ENCODE data around the gene BBS2.

DNA sequence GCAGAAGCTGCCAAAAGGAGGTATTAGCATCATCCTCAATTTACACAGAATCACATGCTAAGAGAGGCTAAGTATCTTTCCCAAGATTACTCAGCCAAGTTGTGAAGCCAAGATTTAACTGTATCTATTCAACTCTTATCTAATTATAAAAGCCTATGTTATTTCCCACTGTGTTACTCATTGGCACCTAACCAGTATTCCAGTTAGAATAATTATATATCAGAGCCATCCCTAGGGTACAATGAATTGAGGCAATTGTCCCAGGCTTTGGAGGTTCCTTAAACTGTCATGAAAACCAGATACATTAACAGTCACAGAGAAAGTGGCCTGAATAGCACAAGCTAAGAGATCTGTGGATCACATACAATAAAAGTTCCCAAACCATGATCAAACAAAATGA is 83.6 kb downstream of the BBS2 start:
- TF ChIP-seq CTCF (IDR thresholded peaks at IDR 0.05; ENCODE audit: poor library complexity, severe bottlenecking) (no peak), RAD21 (conservative IDR thresholded peaks at IDR 0.05) (no peak), TAF1 (IDR thresholded peaks at IDR 0.05; ENCODE audit: low read depth) (no peak), EP300 (conservative IDR thresholded peaks at IDR 0.05; ENCODE audit: poor library complexity, severe bottlenecking) (no peak), POLR2AphosphoS5 (IDR thresholded peaks at IDR 0.05) (no peak), EZH2 (IDR thresholded peaks at IDR 0.05; ENCODE audit: borderline replicate concordance, insufficient read depth, low read length, poor library complexity, severe bottlenecking) (no peak), MXI1 (conservative IDR thresholded peaks at IDR 0.05; ENCODE audit: poor library complexity, severe bottlenecking) (no peak), SMC3 (conservative IDR thresholded peaks at IDR 0.05; ENCODE audit: poor library complexity) (no peak)
- TF ChIP-seq, protein P1, sequence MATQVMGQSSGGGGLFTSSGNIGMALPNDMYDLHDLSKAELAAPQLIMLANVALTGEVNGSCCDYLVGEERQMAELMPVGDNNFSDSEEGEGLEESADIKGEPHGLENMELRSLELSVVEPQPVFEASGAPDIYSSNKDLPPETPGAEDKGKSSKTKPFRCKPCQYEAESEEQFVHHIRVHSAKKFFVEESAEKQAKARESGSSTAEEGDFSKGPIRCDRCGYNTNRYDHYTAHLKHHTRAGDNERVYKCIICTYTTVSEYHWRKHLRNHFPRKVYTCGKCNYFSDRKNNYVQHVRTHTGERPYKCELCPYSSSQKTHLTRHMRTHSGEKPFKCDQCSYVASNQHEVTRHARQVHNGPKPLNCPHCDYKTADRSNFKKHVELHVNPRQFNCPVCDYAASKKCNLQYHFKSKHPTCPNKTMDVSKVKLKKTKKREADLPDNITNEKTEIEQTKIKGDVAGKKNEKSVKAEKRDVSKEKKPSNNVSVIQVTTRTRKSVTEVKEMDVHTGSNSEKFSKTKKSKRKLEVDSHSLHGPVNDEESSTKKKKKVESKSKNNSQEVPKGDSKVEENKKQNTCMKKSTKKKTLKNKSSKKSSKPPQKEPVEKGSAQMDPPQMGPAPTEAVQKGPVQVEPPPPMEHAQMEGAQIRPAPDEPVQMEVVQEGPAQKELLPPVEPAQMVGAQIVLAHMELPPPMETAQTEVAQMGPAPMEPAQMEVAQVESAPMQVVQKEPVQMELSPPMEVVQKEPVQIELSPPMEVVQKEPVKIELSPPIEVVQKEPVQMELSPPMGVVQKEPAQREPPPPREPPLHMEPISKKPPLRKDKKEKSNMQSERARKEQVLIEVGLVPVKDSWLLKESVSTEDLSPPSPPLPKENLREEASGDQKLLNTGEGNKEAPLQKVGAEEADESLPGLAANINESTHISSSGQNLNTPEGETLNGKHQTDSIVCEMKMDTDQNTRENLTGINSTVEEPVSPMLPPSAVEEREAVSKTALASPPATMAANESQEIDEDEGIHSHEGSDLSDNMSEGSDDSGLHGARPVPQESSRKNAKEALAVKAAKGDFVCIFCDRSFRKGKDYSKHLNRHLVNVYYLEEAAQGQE (IDR thresholded peaks at IDR 0.05; ENCODE audit: borderline replicate concordance): no peak
